MM.1S (cell line): ENCODE measurements around the gene DDX25.

Experiments used
- DNase-seq: peaks from one replicate; pipeline ENCODE4 v3.0.0-alpha.2; 2015
- H2AFZ ChIP-seq: fragments of 300-600 bp; sonication (generic); 2 replicates; pipeline ENCODE4 v1.6.0; 2016; ENCODE audit warnings: antibody characterized with exemption, low read length
- H3F3A ChIP-seq: fragments of 300-600 bp; sonication (generic); 2 replicates; pipeline ENCODE4 v1.6.1; 2016; ENCODE audit warnings: mild to moderate bottlenecking, antibody characterized with exemption, low read length, moderate library complexity, mixed read lengths; ENCODE audit not compliant: insufficient read depth
- H3K27ac ChIP-seq: fragments of 300-600 bp; sonication (generic); 2 replicates; pipeline ENCODE4 v1.5.1; 2016; ENCODE audit warnings: mild to moderate bottlenecking, low read length
- H3K27me3 ChIP-seq: fragments of 300-600 bp; sonication (generic); replicated peaks from 2 replicates; pipeline ENCODE4 v1.6.0; 2016; ENCODE audit warnings: low read length; ENCODE audit not compliant: insufficient read depth
- H3K36me3 ChIP-seq: fragments of 300-600 bp; sonication (generic); replicated peaks from 2 replicates; pipeline ENCODE4 v1.6.1; 2016; ENCODE audit warnings: mild to moderate bottlenecking, low read length, mixed read lengths; ENCODE audit not compliant: insufficient read depth
- H3K4me1 ChIP-seq: fragments of 300-600 bp; sonication (generic); 2 replicates; pipeline ENCODE4 v1.6.1; 2016; ENCODE audit warnings: low read length, mixed read lengths
- H3K4me2 ChIP-seq: fragments of 300-600 bp; sonication (generic); 2 replicates; pipeline ENCODE4 v1.6.0; 2016; ENCODE audit warnings: low read depth, low read length
- H3K4me3 ChIP-seq: fragments of 300-600 bp; sonication (generic); 2 replicates; pipeline ENCODE4 v1.5.1; 2016; ENCODE audit warnings: low read length, mixed read lengths
- H3K79me2 ChIP-seq: fragments of 300-600 bp; sonication (generic); 2 replicates; pipeline ENCODE4 v1.6.1; 2016; ENCODE audit warnings: mixed run types, low read length, mixed read lengths
- H3K9ac ChIP-seq: fragments of 300-600 bp; sonication (generic); 2 replicates; pipeline ENCODE4 v1.6.1; 2016; ENCODE audit warnings: low read length, mixed read lengths
- H3K9me2 ChIP-seq: fragments of 300-600 bp; sonication (generic); replicated peaks from 2 replicates; pipeline ENCODE4 v1.6.1; 2016; ENCODE audit warnings: mild to moderate bottlenecking, low read length, mixed read lengths; ENCODE audit not compliant: insufficient read depth
- H3K9me3 ChIP-seq: fragments of 300-600 bp; sonication (generic); replicated peaks from 2 replicates; pipeline ENCODE4 v1.6.1; 2016; ENCODE audit warnings: mild to moderate bottlenecking, low read length, mixed read lengths; ENCODE audit not compliant: insufficient read depth
- H4K20me1 ChIP-seq: fragments of 300-600 bp; sonication (generic); 2 replicates; pipeline ENCODE4 v1.6.1; 2016; ENCODE audit warnings: mild to moderate bottlenecking, low read length, moderate library complexity, mixed read lengths; ENCODE audit not compliant: insufficient read depth
- CTCF ChIP-seq: fragments of 300-600 bp; sonication (generic); IDR thresholded peaks from 2 replicates; pipeline ENCODE4 v1.5.1; 2016; ENCODE audit warnings: antibody characterized with exemption, low read length, mixed read lengths
- EZH2 ChIP-seq: fragments of 300-600 bp; sonication (generic); optimal IDR thresholded peaks from 2 replicates; pipeline ENCODE3; 2017; ENCODE audit warnings: low read depth, mild to moderate bottlenecking, antibody characterized with exemption, low read length, mixed read lengths
- EZH2phosphoT487 ChIP-seq: fragments of 300-600 bp; sonication (generic); IDR thresholded peaks from 2 replicates; pipeline ENCODE4 v1.6.1; 2018; ENCODE audit warnings: antibody characterized with exemption, low read length

The DDX25 gene

GRCh38 chr11:125978181-125978716, 73.9 kb downstream of the DDX25 start:
- Histone ChIP-seq H3K27me3 (no peaks in the 10 kb centered on the region), H3K9me2 (no peaks in the 10 kb centered on the region), H3K9ac (no peak overlapping the region), H3K4me2 (no peak overlapping the region), H3K4me1 (peaks cover 24% of the 10 kb centered on the region), H4K20me1 (no peaks in the 10 kb centered on the region), H3K27ac (no peak overlapping the region), H2AFZ (no peak overlapping the region), H3K79me2 (no peaks in the 10 kb centered on the region), H3K4me3 (no peak overlapping the region), H3F3A (peaks cover 23% of the 10 kb centered on the region), H3K36me3 (0 out of 2 replicates have a peak, but pooled peaks cover 4% of the 10 kb centered on the region), H3K9me3 (no peaks in the 10 kb centered on the region)
- TF ChIP-seq EZH2phosphoT487 (no peak), EZH2 (no peak), CTCF (no peak)
- DNase-seq = no peak
